GM19035 (cell line): Measurements from ENCODE around the gene RHAG.
"Not testable (repeated sequence)": the region's sequence is repeated elsewhere in the genome, so short reads cannot be mapped to it uniquely, and the experiment has no call there.

Experiments
- ATAC-seq: cut with Tn5 transposase; IDR thresholded peaks from one replicate; pipeline ENCODE4 v1.9.1; 2021; ENCODE audit not compliant: unreplicated experiment

RHAG gene

GRCh38 chr6:49636713-49637349 is at the start of gene RHAG:
Gene RHAG, minus strand, starts transcription at chr6:49636839. Its CDS starts 27 bp downstream, at chr6:49636812.
- no peak for ATAC-seq

GRCh38 chr6:49676671-49677281 is 40.1 kb upstream of the RHAG start:
- ATAC-seq, result no peak

GRCh38 chr6:49675816-49676215 is 39.2 kb upstream of the RHAG start:
- no peak for ATAC-seq

GRCh38 chr6:49668083-49668511 is 31.5 kb upstream of the RHAG start:
- ATAC-seq, result no peak

GRCh38 chr6:49666930-49667757 is 30.5 kb upstream of the RHAG start:
- ATAC-seq, result no peak

GRCh38 chr6:49666480-49666879 is 29.8 kb upstream of the RHAG start:
- ATAC-seq, result no peak

GRCh38 chr6:49664817-49665216 is 28.2 kb upstream of the RHAG start:
- no peak for ATAC-seq

- ATAC-seq, result not testable (repeated sequence)
Measured at GRCh38 chr6:49664054-49664453, 27.4 kb upstream of the RHAG start.

GRCh38 chr6:49662892-49663261 is 26.2 kb upstream of the RHAG start:
- ATAC-seq, result no peak

GRCh38 chr6:49662231-49662891 is 25.7 kb upstream of the RHAG start:
- ATAC-seq, result no peak

GRCh38 chr6:49653942-49654341 is 17.3 kb upstream of the RHAG start:
- ATAC-seq, result no peak

- no peak for ATAC-seq
Measured at GRCh38 chr6:49653438-49653837, 16.8 kb upstream of the RHAG start.

- ATAC-seq, result no peak
Measured at GRCh38 chr6:49651239-49651638, 14.6 kb upstream of the RHAG start.

GRCh38 chr6:49649988-49650387 is 13.3 kb upstream of the RHAG start:
- ATAC-seq, result no peak

GRCh38 chr6:49648036-49648435 is 11.4 kb upstream of the RHAG start:
- ATAC-seq, result no peak

- ATAC-seq, result no peak
Measured at GRCh38 chr6:49647476-49647875, 10.8 kb upstream of the RHAG start.

GRCh38 chr6:49646942-49647341 is 10.3 kb upstream of the RHAG start:
- ATAC-seq, result no peak

GRCh38 chr6:49646130-49646824 is 9.6 kb upstream of the RHAG start:
- ATAC-seq, result no peak

- ATAC-seq, result no peak
Measured at GRCh38 chr6:49645139-49645538, 8.5 kb upstream of the RHAG start.

- ATAC-seq, result no peak
Measured at GRCh38 chr6:49639177-49639817, 2.7 kb upstream of the RHAG start.
